ENCODE results near the gene CELF1.

Gene CELF1

GRCh38 chr11:47571357-47571729 is 18.4 kb upstream of the CELF1 start:
- no peak for TF ChIP-seq CTCF (IDR thresholded peaks at IDR 0.05)

- TF ChIP-seq CTCF (IDR thresholded peaks at IDR 0.05), result no peak
Observed at GRCh38 chr11:47570651-47571356, 17.9 kb upstream of the CELF1 start.

GRCh38 chr11:47569646-47570045 is 16.7 kb upstream of the CELF1 start:
- TF ChIP-seq CTCF (IDR thresholded peaks at IDR 0.05), result no peak

DNA sequence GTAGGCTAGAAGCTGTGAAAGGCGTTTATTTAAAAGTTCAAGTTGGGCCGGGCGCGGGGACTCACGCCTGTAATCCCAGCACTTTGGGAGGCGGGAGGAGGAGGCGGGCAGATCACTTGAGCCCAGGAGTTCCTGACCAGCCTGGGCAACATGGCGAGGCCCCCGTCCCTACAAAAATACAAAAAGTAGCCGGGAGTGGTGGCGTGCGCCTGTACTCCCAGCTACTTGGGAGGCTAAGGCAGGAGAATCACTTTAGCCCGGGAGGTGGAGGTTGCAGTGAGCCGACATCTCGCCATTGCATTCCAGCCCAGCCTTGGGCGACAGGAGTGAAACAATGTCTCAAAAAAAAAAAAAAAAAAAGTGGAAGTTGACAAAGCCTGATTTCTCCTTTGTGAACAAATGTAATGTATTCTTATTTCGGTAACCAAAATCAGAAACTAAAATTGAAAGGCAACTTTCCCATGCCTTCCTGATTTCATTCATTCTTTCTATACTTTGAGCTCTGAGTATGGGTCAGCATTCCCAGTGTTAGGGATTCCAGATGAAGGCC is 13.3 kb upstream of the CELF1 start:
- no peak for TF ChIP-seq CTCF (IDR thresholded peaks at IDR 0.05)

DNA sequence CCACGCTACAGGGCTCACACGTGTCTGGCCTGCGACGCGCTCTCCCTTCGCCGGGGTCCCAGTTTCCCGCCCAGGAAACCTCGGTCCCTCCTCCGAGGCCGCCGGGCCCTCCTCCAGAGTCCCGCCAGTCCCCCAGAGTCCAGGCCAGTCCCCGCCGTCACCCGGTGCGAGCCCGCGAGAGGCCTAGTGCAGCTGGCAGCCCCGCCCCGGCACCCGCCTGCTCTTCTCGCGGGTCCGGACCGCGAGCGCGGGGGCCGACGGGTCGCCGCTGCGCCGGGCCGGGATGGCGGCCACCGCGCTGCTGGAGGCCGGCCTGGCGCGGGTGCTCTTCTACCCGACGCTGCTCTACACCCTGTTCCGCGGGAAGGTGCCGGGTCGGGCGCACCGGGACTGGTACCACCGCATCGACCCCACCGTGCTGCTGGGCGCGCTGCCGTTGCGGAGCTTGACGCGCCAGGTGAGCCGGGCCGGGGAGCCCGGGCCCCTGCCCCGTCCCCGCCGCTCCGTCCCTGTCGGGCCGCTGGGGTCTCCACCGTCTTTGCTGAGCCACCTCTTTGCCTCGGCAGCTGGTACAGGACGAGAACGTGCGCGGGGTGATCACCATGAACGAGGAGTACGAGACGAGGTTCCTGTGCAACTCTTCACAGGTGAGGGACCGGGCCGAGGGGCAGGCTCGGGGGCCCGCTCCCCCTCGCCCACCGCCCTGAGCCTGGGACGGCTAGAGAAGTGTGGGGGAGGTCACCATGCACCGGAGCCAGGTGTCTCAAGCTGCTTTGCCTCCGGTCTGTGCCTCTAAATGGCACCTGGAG is 12.6 kb upstream of the CELF1 start, which contains the start of gene PTPMT1:
Gene PTPMT1, plus strand, starts transcription at position 260 of the 809 bp plus-strand sequence. Its CDS starts 24 bp downstream, at position 284.
- no peak for TF ChIP-seq CTCF (IDR thresholded peaks at IDR 0.05)

DNA sequence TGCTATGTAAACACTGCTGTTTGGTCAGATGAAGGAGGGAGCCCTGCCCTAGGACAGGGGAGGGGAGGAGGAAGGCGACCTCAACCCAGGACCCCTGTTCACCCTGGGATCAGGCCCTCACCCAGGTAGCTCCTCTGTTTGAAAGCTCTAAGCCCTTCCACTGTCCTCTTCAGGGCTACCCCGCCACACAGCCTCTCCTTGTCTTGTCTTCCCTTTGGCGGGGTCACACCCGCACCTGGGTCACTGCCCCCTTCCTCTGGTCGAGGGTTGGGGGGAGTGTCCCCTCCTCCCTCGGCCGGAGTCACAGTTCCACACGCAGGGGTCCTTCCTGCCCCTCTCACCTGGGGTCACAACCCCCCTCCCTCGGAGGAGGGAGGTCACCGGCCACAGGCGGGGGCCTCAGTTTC is 12.0 kb upstream of the CELF1 start:
- no peak for TF ChIP-seq CTCF (IDR thresholded peaks at IDR 0.05)

DNA sequence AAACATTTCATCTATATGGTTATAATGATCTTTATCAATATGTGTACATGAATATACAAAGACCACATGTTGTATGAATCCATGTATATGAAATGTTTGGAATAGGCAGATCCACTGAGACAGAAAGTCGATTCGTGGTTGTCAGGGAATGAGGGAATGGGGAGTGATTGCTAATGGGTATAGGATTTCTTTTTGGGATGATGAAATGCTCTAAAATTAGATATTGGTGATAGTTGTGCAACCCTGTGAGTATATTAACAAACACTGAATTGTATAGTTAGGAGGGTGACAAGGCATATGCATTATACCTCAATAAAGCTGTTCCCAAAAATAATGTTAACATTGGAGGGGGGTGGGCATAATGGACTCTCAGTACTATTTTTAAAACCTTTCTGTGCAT is 7.5 kb upstream of the CELF1 start:
- TF ChIP-seq CTCF (IDR thresholded peaks at IDR 0.05), result no peak

Measured in LNCAP (cell line).